Neural progenitor cell (in vitro differentiated cells): Measurements from ENCODE around the gene PIGQ. TPM values are rescaled to one million over a fixed set of nuclear protein-coding genes. Genes with fewer than 3 reads are reported as not detected.

Source experiments
- DNase-seq: peaks from one replicate; pipeline ENCODE4 v3.0.0-alpha.2; 2016; ENCODE audit warnings: low spot score
- H2AFZ ChIP-seq: fragments of 200-600 bp; sonication (generic); replicated peaks from 2 replicates; pipeline ENCODE4 v1.6.1; 2016; ENCODE audit warnings: antibody characterized with exemption
- H3F3A ChIP-seq: fragments of 200-600 bp; sonication (generic); 2 replicates; pipeline ENCODE4 v1.6.1; 2016; ENCODE audit warnings: antibody characterized with exemption, low read depth
- H3K27ac ChIP-seq: fragments of 200-600 bp; sonication (generic); 2 replicates; pipeline ENCODE4 v1.5.1; 2016; ENCODE audit warnings: mild to moderate bottlenecking
- H3K27me3 ChIP-seq: fragments of 200-600 bp; sonication (generic); 2 replicates; pipeline ENCODE4 v1.6.1; 2016; ENCODE audit warnings: mild to moderate bottlenecking, moderate library complexity
- H3K36me3 ChIP-seq: fragments of 200-600 bp; sonication (generic); 2 replicates; pipeline ENCODE4 v1.5.1; 2016
- H3K4me1 ChIP-seq: fragments of 200-600 bp; sonication (generic); 2 replicates; pipeline ENCODE4 v1.6.1; 2016; ENCODE audit warnings: mixed run types
- H3K4me2 ChIP-seq: fragments of 200-600 bp; sonication (generic); 2 replicates; pipeline ENCODE4 v1.6.1; 2016
- H3K4me3 ChIP-seq: fragments of 200-600 bp; sonication (generic); 2 replicates; pipeline ENCODE4 v1.5.1; 2016
- H3K79me2 ChIP-seq: fragments of 200-600 bp; sonication (generic); 2 replicates; pipeline ENCODE4 v1.6.1; 2016; ENCODE audit warnings: low read depth
- H3K9ac ChIP-seq: fragments of 200-600 bp; sonication (generic); 2 replicates; pipeline ENCODE4 v1.6.1; 2016
- H3K9me3 ChIP-seq: fragments of 200-600 bp; sonication (generic); 2 replicates; pipeline ENCODE4 v1.5.1; 2016; ENCODE audit warnings: low read depth
- H4K20me1 ChIP-seq: fragments of 200-600 bp; sonication (generic); 2 replicates; pipeline ENCODE4 v1.6.1; 2016; ENCODE audit warnings: low read depth
- H3K27ac Mint-ChIP-seq: 3 replicates; pipeline ENCODE4 v1.8.0; 2021; ENCODE audit warnings: mixed read lengths
- H3K27me3 Mint-ChIP-seq: 2 replicates; pipeline ENCODE4 v1.8.0; 2022; ENCODE audit warnings: low read depth, mild to moderate bottlenecking, inconsistent platforms, moderate library complexity, mixed read lengths; ENCODE audit not compliant: insufficient read depth
- H3K36me3 Mint-ChIP-seq: 3 replicates; pipeline ENCODE4 v1.8.0; 2021; ENCODE audit warnings: mixed read lengths
- H3K4me1 Mint-ChIP-seq: 3 replicates; pipeline ENCODE4 v1.8.0; 2021; ENCODE audit warnings: mixed read lengths
- H3K4me3 Mint-ChIP-seq: 3 replicates; pipeline ENCODE4 v1.8.0; 2021; ENCODE audit warnings: mild to moderate bottlenecking, moderate library complexity, mixed read lengths
- H3K9me3 Mint-ChIP-seq: 3 replicates; pipeline ENCODE4 v1.8.0; 2020; ENCODE audit warnings: mixed read lengths
- EZH2 ChIP-seq: fragments of 200-600 bp; sonication (generic); IDR thresholded peaks from 2 replicates; pipeline ENCODE4 v1.6.1; 2017; ENCODE audit warnings: antibody characterized with exemption, mild to moderate bottlenecking, moderate library complexity
- EZH2phosphoT487 ChIP-seq: fragments of 200-600 bp; sonication (generic); IDR thresholded peaks from 2 replicates; pipeline ENCODE4 v1.6.1; 2017; ENCODE audit warnings: antibody characterized with exemption
- total RNA-seq: library from RNA; depleted of rRNA; stranded (reverse); fragments of >200 nt; gene quantifications from 2 replicates; pipeline ENCODE4 v1.2.3, GENCODE V29; 2015; ENCODE audit warnings: low replicate concordance
- TF ChIP-seq, protein P1 (sequence below): fragments of 200-600 bp; sonication (generic); IDR thresholded peaks from 2 replicates; pipeline ENCODE4 v1.5.1; 2017; ENCODE audit warnings: antibody characterized with exemption, mild to moderate bottlenecking

PIGQ gene
- total RNA-seq, 1 donor from 2014 or later = 16.1 TPM

DNA sequence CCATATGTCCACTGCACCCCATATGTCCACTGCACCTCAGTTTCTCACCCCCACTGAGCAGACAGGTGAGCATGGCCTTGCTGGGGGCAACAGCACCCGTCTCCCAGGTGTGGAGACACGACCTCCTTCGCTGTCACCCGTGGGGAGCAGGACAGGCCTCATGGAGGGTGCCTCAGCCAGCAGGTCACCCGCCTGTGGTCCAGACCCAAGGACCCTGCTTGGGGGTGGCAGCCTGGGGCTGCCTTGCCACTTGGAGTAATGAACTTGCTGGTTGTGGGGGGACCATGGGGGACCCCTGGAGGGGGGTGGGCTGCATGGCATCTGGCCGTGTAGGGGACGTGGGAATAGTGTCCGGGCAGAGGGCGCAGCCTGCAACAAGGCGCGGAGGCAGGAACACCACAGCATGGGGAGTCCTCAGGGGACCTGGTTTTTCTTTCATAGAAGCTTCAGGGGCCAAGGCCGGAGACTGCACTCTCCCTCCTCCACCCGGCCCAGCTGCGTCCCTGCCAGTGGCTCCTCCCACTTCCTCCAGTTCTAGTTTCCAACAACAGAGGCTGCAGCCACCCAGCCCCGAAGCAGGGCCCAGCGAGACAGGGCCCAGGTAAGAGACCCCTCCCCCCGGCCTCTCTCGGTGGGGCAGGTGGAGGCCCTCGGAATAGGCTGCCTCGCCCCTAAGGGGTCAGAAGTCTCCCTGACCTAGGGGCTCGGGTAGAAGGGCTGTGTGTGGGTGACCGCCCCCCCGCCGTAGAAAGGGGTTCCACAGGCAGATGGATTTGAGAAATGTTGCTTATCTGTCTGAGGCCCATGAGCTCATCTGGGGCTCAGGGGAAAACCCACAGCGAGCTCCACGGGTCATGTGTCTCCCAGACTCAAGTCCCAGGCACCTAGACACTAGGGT lies 3.0 kb upstream of the PIGQ start, which contains the start of gene NHLRC4:
NHLRC4 (plus strand) TSS at position 531 of the 898 bp plus-strand sequence. CDS start 1,043 bp downstream, outside the sequence.
- H2AFZ ChIP-seq = no peak within 1 kb of the TSS
- H3K4me1 ChIP-seq = peaks cover 13% of the 10 kb centered on the region
- DNase-seq = peak; percentile 48
- H3K36me3 Mint-ChIP-seq = no peaks in the 10 kb centered on the region
- H3K27ac Mint-ChIP-seq = no peak within 1 kb of the TSS
- peaks cover 38% of the 10 kb centered on the region for H3K4me1 Mint-ChIP-seq
- no peak within 1 kb of the TSS for H3K4me3 ChIP-seq
- no peaks in the 10 kb centered on the region for H3K9me3 ChIP-seq
- H4K20me1 ChIP-seq = peaks cover 10% of the 10 kb centered on the region
- H3K4me2 ChIP-seq = no peak within 1 kb of the TSS
- no peak within 1 kb of the TSS for H3K27ac ChIP-seq
- H3K4me3 Mint-ChIP-seq = peak within 1 kb of the TSS; percentile 55
- peaks cover 12% of the 10 kb centered on the region for H3K27me3 Mint-ChIP-seq
- H3K27me3 ChIP-seq = peaks cover 24% of the 10 kb centered on the region
- H3K9ac ChIP-seq = no peak within 1 kb of the TSS
- peaks cover 2% of the 10 kb centered on the region for H3K9me3 Mint-ChIP-seq
- TF ChIP-seq EZH2 (no peak), EZH2phosphoT487 (no peak)
- TF ChIP-seq, protein P1, sequence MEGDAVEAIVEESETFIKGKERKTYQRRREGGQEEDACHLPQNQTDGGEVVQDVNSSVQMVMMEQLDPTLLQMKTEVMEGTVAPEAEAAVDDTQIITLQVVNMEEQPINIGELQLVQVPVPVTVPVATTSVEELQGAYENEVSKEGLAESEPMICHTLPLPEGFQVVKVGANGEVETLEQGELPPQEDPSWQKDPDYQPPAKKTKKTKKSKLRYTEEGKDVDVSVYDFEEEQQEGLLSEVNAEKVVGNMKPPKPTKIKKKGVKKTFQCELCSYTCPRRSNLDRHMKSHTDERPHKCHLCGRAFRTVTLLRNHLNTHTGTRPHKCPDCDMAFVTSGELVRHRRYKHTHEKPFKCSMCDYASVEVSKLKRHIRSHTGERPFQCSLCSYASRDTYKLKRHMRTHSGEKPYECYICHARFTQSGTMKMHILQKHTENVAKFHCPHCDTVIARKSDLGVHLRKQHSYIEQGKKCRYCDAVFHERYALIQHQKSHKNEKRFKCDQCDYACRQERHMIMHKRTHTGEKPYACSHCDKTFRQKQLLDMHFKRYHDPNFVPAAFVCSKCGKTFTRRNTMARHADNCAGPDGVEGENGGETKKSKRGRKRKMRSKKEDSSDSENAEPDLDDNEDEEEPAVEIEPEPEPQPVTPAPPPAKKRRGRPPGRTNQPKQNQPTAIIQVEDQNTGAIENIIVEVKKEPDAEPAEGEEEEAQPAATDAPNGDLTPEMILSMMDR = no peak
- H3K36me3 ChIP-seq = no peaks in the 10 kb centered on the region
- H3F3A ChIP-seq = peaks cover 8% of the 10 kb centered on the region
- H3K79me2 ChIP-seq = peaks cover 9% of the 10 kb centered on the region

DNA sequence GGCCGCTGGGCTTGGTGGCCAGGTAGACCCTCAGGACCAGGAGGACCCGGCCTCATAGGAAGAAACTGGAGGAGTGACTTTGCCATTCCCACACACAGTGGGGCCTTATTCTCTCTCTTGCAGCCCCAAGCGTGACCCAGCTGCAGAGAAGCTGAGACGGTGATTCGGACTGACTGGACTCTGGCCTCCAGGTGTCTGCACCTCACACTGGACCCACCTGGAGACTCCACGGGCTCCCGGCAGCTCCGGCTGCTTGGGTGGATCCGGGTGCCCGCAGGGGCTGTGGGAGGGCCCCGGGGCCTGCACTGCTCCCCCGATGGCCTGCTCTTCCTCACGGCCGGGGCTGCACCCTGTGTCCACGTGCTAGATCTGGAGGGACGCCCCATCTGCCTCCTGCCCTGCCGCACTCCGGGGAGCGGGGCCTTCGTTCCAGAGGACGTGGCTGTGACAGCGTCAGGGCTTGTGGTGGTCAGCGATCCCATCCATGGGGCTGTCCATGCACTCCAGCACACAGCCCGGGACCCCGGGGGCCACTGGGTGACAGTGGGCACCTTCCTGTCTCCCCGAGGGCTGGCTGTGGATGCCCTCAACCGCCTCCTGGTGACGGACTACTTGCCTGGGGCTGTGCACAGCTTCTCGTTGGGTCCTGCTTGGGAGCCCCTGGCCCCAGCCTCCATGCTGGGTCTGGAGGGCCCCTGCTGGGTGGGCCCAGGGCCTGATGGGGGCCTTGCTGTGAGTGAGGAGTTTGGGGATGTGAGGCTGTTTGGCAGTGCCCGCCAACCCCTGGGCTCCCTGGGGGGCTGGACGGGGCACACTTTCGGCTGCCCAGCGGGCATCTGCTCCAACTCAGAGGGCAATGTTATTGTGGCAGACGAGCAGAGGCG lies 2.2 kb upstream of the PIGQ start:
- Histone ChIP-seq H3K27me3 (peaks cover 15% of the 10 kb centered on the region), H3K27ac (no peak overlapping the region), H2AFZ (no peak overlapping the region), H3K79me2 (peaks cover 9% of the 10 kb centered on the region), H3K9ac (no peak overlapping the region), H3F3A (peaks cover 8% of the 10 kb centered on the region), H4K20me1 (peaks cover 14% of the 10 kb centered on the region), H3K36me3 (no peaks in the 10 kb centered on the region), H3K4me1 (peaks cover 13% of the 10 kb centered on the region), H3K4me2 (no peak overlapping the region), H3K9me3 (no peaks in the 10 kb centered on the region), H3K4me3 (no peak overlapping the region)
- Mint-ChIP-seq H3K27me3 (peaks cover 9% of the 10 kb centered on the region), H3K4me1 (peaks cover 36% of the 10 kb centered on the region), H3K27ac (no peak overlapping the region), H3K9me3 (no peaks in the 10 kb centered on the region), H3K4me3 (peak overlapping the region; percentile 55), H3K36me3 (no peaks in the 10 kb centered on the region)
- no peak for DNase-seq
- TF ChIP-seq, protein P1 = no peak
- TF ChIP-seq EZH2phosphoT487 = no peak

- peak overlapping the region; percentile 96 for H3K27ac Mint-ChIP-seq
- H3K27me3 ChIP-seq = peaks cover 5% of the 10 kb centered on the region
- TF ChIP-seq, protein P1 = no peak
- TF ChIP-seq EZH2phosphoT487 (no peak), EZH2 (no peak)
- H3K79me2 ChIP-seq = peaks cover 9% of the 10 kb centered on the region
- no peak for DNase-seq
- H3K9me3 ChIP-seq = no peaks in the 10 kb centered on the region
- H3F3A ChIP-seq = peaks cover 8% of the 10 kb centered on the region
- peaks cover 4% of the 10 kb centered on the region for H3K27me3 Mint-ChIP-seq
- H3K4me1 Mint-ChIP-seq = peaks cover 34% of the 10 kb centered on the region
- H3K4me3 ChIP-seq = peak overlapping the region; percentile 99
- no peaks in the 10 kb centered on the region for H3K9me3 Mint-ChIP-seq
- no peak overlapping the region for H2AFZ ChIP-seq
- no peaks in the 10 kb centered on the region for H3K36me3 ChIP-seq
- H3K9ac ChIP-seq = peak overlapping the region; percentile 66
- H3K4me1 ChIP-seq = peaks cover 13% of the 10 kb centered on the region
- H3K4me2 ChIP-seq = peak overlapping the region; percentile 83
- no peak overlapping the region for H3K27ac ChIP-seq
- peak overlapping the region; percentile 93 for H3K4me3 Mint-ChIP-seq
- peaks cover 14% of the 10 kb centered on the region for H4K20me1 ChIP-seq
- H3K36me3 Mint-ChIP-seq = no peaks in the 10 kb centered on the region
Observed at GRCh38 chr16:568401-569258, 1.1 kb upstream of the PIGQ start.
